Keratinocyte (primary cell): ENCODE data around the gene ARHGDIB.
A peak's percentile ranks its signal among the peaks of the same experiment; 100 is the strongest.

Source experiments
- EZH2 ChIP-seq: IDR thresholded peaks from one replicate; pipeline ENCODE4 v1.6.1; 2012; ENCODE audit warnings: inconsistent platforms, mild to moderate bottlenecking, low read length, moderate library complexity
- TF ChIP-seq, protein P1 (sequence below), 3 experiments: IDR thresholded peaks in 1 of 3; conservative IDR thresholded peaks in 1 of 3; optimal IDR thresholded peaks in 1 of 3; 2 replicates in 2 of 3; 3 replicates in 1 of 3; pipeline versions ENCODE3 to v1.5.1; 2011; ENCODE audit warnings: low read length in 3 of 3, mild to moderate bottlenecking in 3 of 3, moderate library complexity in 2 of 3, control low read depth in 1 of 3, inconsistent platforms in 1 of 3; ENCODE audit not compliant: insufficient read depth in 2 of 3; ENCODE audit errors: extremely low read depth in 1 of 3

DNA sequence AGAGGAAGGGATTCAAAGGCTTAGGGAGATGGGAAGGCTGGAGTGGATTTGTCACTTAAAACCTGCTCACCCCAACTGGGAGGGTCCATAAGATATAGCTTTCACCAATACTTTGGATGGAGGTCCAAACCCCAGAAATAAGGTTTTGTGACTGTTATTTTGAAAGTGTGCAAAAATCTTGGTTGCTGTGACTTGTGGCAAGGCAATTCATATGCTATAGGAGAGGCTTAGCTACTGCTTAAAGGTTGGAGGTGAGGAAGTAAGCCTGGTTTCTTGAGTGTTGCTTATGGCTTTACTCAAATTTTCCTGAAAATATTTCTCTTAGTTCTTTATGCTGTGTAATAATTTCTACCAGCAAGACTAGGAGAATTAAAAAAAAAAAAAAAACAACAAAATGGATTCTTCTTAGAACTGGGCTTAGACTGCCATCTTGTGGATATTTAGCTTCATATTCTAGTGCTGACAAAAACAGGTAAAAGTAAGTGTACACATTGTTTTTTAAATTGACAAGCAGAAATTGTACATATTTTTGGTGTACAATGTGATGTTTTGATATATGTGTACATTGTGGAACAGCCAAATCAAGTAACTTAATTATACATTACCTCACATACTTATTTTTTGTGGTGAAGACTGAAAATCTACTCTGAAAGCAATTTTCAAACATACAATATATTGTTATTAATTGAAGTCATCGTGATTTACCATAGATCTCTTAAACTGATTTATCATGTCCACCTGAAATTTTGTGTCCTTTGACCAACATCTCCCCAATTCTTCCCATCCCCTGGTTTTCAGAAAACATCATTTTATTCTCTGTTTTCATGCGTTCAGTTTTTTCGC is 34.4 kb upstream of the ARHGDIB start:
- TF ChIP-seq, protein P1, sequence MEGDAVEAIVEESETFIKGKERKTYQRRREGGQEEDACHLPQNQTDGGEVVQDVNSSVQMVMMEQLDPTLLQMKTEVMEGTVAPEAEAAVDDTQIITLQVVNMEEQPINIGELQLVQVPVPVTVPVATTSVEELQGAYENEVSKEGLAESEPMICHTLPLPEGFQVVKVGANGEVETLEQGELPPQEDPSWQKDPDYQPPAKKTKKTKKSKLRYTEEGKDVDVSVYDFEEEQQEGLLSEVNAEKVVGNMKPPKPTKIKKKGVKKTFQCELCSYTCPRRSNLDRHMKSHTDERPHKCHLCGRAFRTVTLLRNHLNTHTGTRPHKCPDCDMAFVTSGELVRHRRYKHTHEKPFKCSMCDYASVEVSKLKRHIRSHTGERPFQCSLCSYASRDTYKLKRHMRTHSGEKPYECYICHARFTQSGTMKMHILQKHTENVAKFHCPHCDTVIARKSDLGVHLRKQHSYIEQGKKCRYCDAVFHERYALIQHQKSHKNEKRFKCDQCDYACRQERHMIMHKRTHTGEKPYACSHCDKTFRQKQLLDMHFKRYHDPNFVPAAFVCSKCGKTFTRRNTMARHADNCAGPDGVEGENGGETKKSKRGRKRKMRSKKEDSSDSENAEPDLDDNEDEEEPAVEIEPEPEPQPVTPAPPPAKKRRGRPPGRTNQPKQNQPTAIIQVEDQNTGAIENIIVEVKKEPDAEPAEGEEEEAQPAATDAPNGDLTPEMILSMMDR (optimal IDR thresholded peaks at IDR 0.05 in 1 of 3, IDR thresholded peaks at IDR 0.05 in 1 of 3, conservative IDR thresholded peaks at IDR 0.05 in 1 of 3; ENCODE audit: extremely low read depth in 1 of 3, insufficient read depth in 2 of 3, low read length in 3 of 3): peak in 1 of 3 experiments; percentile 24
- no peak for TF ChIP-seq EZH2
